ENCODE data around the gene MCF2. TPM values are rescaled to one million over a fixed set of nuclear protein-coding genes. Genes with fewer than 3 reads are reported as not detected.
"Not testable (repeated sequence)": the region's sequence is repeated elsewhere in the genome, so short reads cannot be mapped to it uniquely, and the experiment has no call there.

Gene MCF2
- total and polyA plus RNA-seq, 2 donors (not counting 1 experiment from before 2014, with no cell fraction given) = 0.39 to 0.54 TPM

DNA sequence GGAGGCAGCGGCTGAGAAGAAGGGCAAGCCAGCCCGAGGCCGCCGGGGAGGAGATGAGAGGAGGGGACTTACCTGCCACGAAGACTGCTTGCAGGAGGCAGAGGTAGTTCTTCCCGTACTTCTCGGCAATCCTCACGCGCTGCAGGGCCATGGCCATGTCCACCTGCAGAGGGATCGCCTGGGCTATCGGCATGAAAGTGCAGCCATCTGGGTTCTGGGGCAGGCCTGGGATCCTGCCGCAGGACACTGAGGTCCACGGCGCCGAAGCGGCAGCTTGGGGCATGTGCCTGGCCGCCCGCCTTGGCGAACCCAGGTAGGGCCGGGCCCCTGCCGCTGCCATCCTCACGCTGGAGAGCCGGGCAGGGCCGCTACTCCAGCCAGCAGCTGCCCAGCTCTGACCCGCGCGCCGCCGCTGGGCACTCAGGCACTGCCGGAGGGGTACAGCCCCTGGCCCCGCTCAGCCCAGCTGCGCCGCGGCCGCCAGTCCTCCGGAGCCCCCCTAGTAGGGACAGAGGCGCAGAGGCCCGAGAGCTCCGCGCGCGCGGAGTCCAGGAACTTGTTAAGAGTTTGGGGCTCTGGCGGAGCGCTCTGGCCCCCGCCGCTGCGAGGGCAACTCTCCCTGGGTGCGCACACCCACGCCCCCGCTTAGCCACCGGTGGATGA is 16.0 kb downstream of the MCF2 start:
- Histone ChIP-seq H3K79me2 (ENCODE audit: control insufficient read depth, insufficient read depth, low read length) (no peaks in the 10 kb centered on the region), H3K4me2 (replicated peaks; ENCODE audit: low read depth, low read length, poor library complexity, severe bottlenecking) (no peak overlapping the region), H3K27me3 (replicated peaks in 1 of 4; ENCODE audit: control extremely low read depth in 1 of 4, control insufficient read depth in 3 of 4, insufficient read depth in 4 of 4, low read length in 3 of 4) (peaks cover 0 to 6% (median 0%) of the 10 kb centered on the region in 4 experiments), H3K9me3 (ENCODE audit: control extremely low read depth in 1 of 3, control insufficient read depth in 2 of 3, insufficient read depth in 1 of 3, low read length in 2 of 3) (no peaks in the 10 kb centered on the region), H3K4me1 (ENCODE audit: control insufficient read depth in 2 of 2, insufficient read depth in 2 of 2, low read length in 2 of 2) (no peaks in the 10 kb centered on the region), H2AFZ (ENCODE audit: insufficient read depth, low read depth, low read length, poor library complexity, severe bottlenecking) (no peak overlapping the region), H4K20me1 (ENCODE audit: control insufficient read depth, insufficient read depth, low read length, poor library complexity, severe bottlenecking) (no peaks in the 10 kb centered on the region), H3K9ac (ENCODE audit: low read length) (no peak overlapping the region), H3K36me3 (replicated peaks in 1 of 2; ENCODE audit: control extremely low read depth in 1 of 2, control insufficient read depth in 1 of 2, extremely low read depth in 1 of 2, insufficient read depth in 2 of 2, low read length in 1 of 2) (no peaks in the 10 kb centered on the region), H3K27ac (ENCODE audit: low read length in 2 of 2) (no peak overlapping the region), H3K4me3 (ENCODE audit: control extremely low read depth in 1 of 5, extremely low read depth in 1 of 5, insufficient read depth in 1 of 5, low read depth in 2 of 5, low read length in 4 of 5) (no peak overlapping the region)
- WGBS (ENCODE audit: insufficient coverage) = 7% methylated on average over 40 of the region's 52 CpGs
- ChIA-PET CTCF (no interaction called here), POLR2A (no interaction called here)
- intact Hi-C loops (cut with micrococcal nuclease) = no loop called here
- Mint-ChIP-seq H3K27ac (no peak overlapping the region), H3K4me1 (peaks cover 7% of the 10 kb centered on the region), H3K4me3 (no peak overlapping the region), H3K27me3 (peaks cover 21% of the 10 kb centered on the region), H3K9me3 (ENCODE audit: insufficient read depth) (no peaks in the 10 kb centered on the region)
- ATAC-seq (ENCODE audit: low read depth) (no peak), DNase-seq (no peak)
- TF ChIP-seq, protein P1, sequence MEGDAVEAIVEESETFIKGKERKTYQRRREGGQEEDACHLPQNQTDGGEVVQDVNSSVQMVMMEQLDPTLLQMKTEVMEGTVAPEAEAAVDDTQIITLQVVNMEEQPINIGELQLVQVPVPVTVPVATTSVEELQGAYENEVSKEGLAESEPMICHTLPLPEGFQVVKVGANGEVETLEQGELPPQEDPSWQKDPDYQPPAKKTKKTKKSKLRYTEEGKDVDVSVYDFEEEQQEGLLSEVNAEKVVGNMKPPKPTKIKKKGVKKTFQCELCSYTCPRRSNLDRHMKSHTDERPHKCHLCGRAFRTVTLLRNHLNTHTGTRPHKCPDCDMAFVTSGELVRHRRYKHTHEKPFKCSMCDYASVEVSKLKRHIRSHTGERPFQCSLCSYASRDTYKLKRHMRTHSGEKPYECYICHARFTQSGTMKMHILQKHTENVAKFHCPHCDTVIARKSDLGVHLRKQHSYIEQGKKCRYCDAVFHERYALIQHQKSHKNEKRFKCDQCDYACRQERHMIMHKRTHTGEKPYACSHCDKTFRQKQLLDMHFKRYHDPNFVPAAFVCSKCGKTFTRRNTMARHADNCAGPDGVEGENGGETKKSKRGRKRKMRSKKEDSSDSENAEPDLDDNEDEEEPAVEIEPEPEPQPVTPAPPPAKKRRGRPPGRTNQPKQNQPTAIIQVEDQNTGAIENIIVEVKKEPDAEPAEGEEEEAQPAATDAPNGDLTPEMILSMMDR (IDR thresholded peaks at IDR 0.05) = no peak
- no peak for TF ChIP-seq EZH2 (IDR thresholded peaks at IDR 0.05; ENCODE audit: borderline replicate concordance, insufficient read depth, low read depth, low read length, poor library complexity, severe bottlenecking)

DNA sequence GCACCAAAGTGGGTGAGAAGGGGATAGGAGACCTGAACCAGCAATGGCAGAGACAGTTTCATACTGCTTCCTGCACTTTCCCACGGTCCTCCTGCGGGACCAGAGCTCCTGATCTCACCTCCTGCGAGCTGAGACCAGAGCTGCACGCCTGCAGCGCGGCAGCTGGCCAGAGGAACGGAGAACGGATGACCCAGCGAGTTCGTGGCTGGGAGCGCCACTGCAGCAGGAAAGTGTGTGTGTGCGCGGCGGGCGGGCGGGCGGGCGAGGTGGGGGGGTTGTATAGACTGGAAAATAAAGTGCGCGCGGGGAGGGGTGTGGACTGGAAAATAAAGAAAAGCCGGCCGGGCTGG is 16.5 kb downstream of the MCF2 start:
- TF ChIP-seq EZH2 (IDR thresholded peaks at IDR 0.05; ENCODE audit: borderline replicate concordance, insufficient read depth, low read depth, low read length, poor library complexity, severe bottlenecking) = no peak
- TF ChIP-seq, protein P1 (IDR thresholded peaks at IDR 0.05) = no peak
- Histone ChIP-seq H3K27ac (ENCODE audit: low read length in 2 of 2) (no peak overlapping the region), H3K4me3 (ENCODE audit: control extremely low read depth in 1 of 5, extremely low read depth in 1 of 5, insufficient read depth in 1 of 5, low read depth in 2 of 5, low read length in 4 of 5) (no peak overlapping the region), H3K4me2 (replicated peaks; ENCODE audit: low read depth, low read length, poor library complexity, severe bottlenecking) (no peak overlapping the region), H2AFZ (ENCODE audit: insufficient read depth, low read depth, low read length, poor library complexity, severe bottlenecking) (no peak overlapping the region), H3K79me2 (ENCODE audit: control insufficient read depth, insufficient read depth, low read length) (no peaks in the 10 kb centered on the region), H4K20me1 (ENCODE audit: control insufficient read depth, insufficient read depth, low read length, poor library complexity, severe bottlenecking) (no peaks in the 10 kb centered on the region), H3K9me3 (ENCODE audit: control extremely low read depth in 1 of 3, control insufficient read depth in 2 of 3, insufficient read depth in 1 of 3, low read length in 2 of 3) (no peaks in the 10 kb centered on the region), H3K9ac (ENCODE audit: low read length) (no peak overlapping the region), H3K27me3 (replicated peaks in 1 of 4; ENCODE audit: control extremely low read depth in 1 of 4, control insufficient read depth in 3 of 4, insufficient read depth in 4 of 4, low read length in 3 of 4) (peaks cover 0 to 6% (median 0%) of the 10 kb centered on the region in 4 experiments), H3K4me1 (ENCODE audit: control insufficient read depth in 2 of 2, insufficient read depth in 2 of 2, low read length in 2 of 2) (no peaks in the 10 kb centered on the region), H3K36me3 (replicated peaks in 1 of 2; ENCODE audit: control extremely low read depth in 1 of 2, control insufficient read depth in 1 of 2, extremely low read depth in 1 of 2, insufficient read depth in 2 of 2, low read length in 1 of 2) (no peaks in the 10 kb centered on the region)
- 1% methylated on average over 8 of the region's 23 CpGs for WGBS (ENCODE audit: insufficient coverage)
- Mint-ChIP-seq H3K27me3 (peaks cover 21% of the 10 kb centered on the region), H3K4me1 (peaks cover 7% of the 10 kb centered on the region), H3K4me3 (peak overlapping the region; percentile 52), H3K27ac (no peak overlapping the region), H3K9me3 (ENCODE audit: insufficient read depth) (peaks cover 2% of the 10 kb centered on the region)
- no peak for DNase-seq
- no peak for ATAC-seq (ENCODE audit: low read depth)
- ChIA-PET CTCF (no interaction called here), POLR2A (no interaction called here)
- intact Hi-C loops (cut with micrococcal nuclease) = no loop called here

DNA sequence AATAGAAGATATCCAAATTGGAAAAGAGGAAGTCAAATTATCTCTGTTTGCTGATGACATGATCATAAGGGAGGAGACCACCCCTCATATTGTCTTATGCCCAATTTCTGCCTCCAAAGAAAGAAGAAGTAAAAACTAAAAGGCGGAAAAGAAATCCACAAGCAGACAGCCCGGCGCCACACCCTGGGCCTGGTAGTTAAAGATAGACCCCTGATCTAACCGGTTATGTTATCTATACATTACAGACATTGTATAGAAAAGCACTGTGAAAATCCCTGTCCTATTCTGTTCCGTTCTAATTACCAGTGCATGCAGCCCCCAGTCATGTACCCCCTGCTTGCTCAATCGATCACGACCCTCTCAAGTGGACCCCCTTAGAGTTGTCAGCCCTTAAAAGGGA is 22.8 kb downstream of the MCF2 start:
- H3K27ac ChIP-seq (ENCODE audit: low read length in 2 of 2); CTCF ChIA-PET; H2AFZ ChIP-seq (ENCODE audit: insufficient read depth, low read depth, low read length, poor library complexity, severe bottlenecking); POLR2A ChIA-PET; intact Hi-C loops (cut with micrococcal nuclease); H3K4me1 ChIP-seq (ENCODE audit: control insufficient read depth in 2 of 2, insufficient read depth in 2 of 2, low read length in 2 of 2); H3K9me3 ChIP-seq (ENCODE audit: control extremely low read depth in 1 of 3, control insufficient read depth in 2 of 3, insufficient read depth in 1 of 3, low read length in 2 of 3); DNase-seq; H3K4me1 Mint-ChIP-seq; H3K9me3 Mint-ChIP-seq (ENCODE audit: insufficient read depth); H3K36me3 ChIP-seq (replicated peaks in 1 of 2; ENCODE audit: control extremely low read depth in 1 of 2, control insufficient read depth in 1 of 2, extremely low read depth in 1 of 2, insufficient read depth in 2 of 2, low read length in 1 of 2); H3K4me3 ChIP-seq (ENCODE audit: control extremely low read depth in 1 of 5, extremely low read depth in 1 of 5, insufficient read depth in 1 of 5, low read depth in 2 of 5, low read length in 4 of 5); H3K9ac ChIP-seq (ENCODE audit: low read length); H3K4me2 ChIP-seq (replicated peaks; ENCODE audit: low read depth, low read length, poor library complexity, severe bottlenecking); H3K27ac Mint-ChIP-seq; H3K79me2 ChIP-seq (ENCODE audit: control insufficient read depth, insufficient read depth, low read length); H4K20me1 ChIP-seq (ENCODE audit: control insufficient read depth, insufficient read depth, low read length, poor library complexity, severe bottlenecking); H3K27me3 Mint-ChIP-seq; H3K27me3 ChIP-seq (replicated peaks in 1 of 4; ENCODE audit: control extremely low read depth in 1 of 4, control insufficient read depth in 3 of 4, insufficient read depth in 4 of 4, low read length in 3 of 4); ATAC-seq (ENCODE audit: low read depth); H3K4me3 Mint-ChIP-seq: not testable (repeated sequence)
- 70% methylated on average over 2 of the region's 7 CpGs for WGBS (ENCODE audit: insufficient coverage)
